ENCODE results near the gene KCNMA1. TPM values are rescaled to one million over a fixed set of nuclear protein-coding genes. Genes with fewer than 3 reads are reported as not detected.
A peak's percentile ranks its signal among the peaks of the same experiment; 100 is the strongest.

KCNMA1 gene
- total and polyA plus RNA-seq, 4 donors: 36.2 to 95.0 (median 54.3) TPM

- H3K36me3 ChIP-seq (ENCODE audit: control insufficient read depth, insufficient read depth, low read length): no peaks in the 10 kb centered on the region
- peaks cover 9% of the 10 kb centered on the region for H3K4me1 ChIP-seq (ENCODE audit: control insufficient read depth, insufficient read depth, low read length)
- H3K27ac ChIP-seq (ENCODE audit: low read depth, low read length): no peak overlapping the region
- H3K4me3 ChIP-seq (ENCODE audit: low read depth, low read length): no peak overlapping the region
- WGBS (ENCODE audit: insufficient coverage): 100% methylated on average over 1 of the region's 2 CpGs
- no peaks in the 10 kb centered on the region for H3K9me3 ChIP-seq (ENCODE audit: control insufficient read depth, insufficient read depth, low read length)
- no peak for DNase-seq (ENCODE audit: low read depth in 4 of 6, low spot score in 6 of 6)
- H3K27me3 ChIP-seq (ENCODE audit: control insufficient read depth, insufficient read depth, low read length): no peaks in the 10 kb centered on the region
Measured at GRCh38 chr10:77485847-77486246, 151.8 kb downstream of the KCNMA1 start.

GRCh38 chr10:77482072-77482471 is 155.5 kb downstream of the KCNMA1 start:
- WGBS (ENCODE audit: insufficient coverage): 55% methylated on average over 2 of the region's 2 CpGs
- Histone ChIP-seq H3K9me3 (ENCODE audit: control insufficient read depth, insufficient read depth, low read length) (no peaks in the 10 kb centered on the region), H3K4me1 (ENCODE audit: control insufficient read depth, insufficient read depth, low read length) (peaks cover 21% of the 10 kb centered on the region), H3K36me3 (ENCODE audit: control insufficient read depth, insufficient read depth, low read length) (no peaks in the 10 kb centered on the region), H3K27ac (ENCODE audit: low read depth, low read length) (no peak overlapping the region), H3K27me3 (ENCODE audit: control insufficient read depth, insufficient read depth, low read length) (no peaks in the 10 kb centered on the region), H3K4me3 (ENCODE audit: low read depth, low read length) (no peak overlapping the region)
- no peak for DNase-seq (ENCODE audit: low read depth in 4 of 6, low spot score in 6 of 6)

GRCh38 chr10:77479586-77479985 is 158.0 kb downstream of the KCNMA1 start:
- 50% methylated on average over 5 of the region's 8 CpGs for WGBS (ENCODE audit: insufficient coverage)
- peaks cover 21% of the 10 kb centered on the region for H3K4me1 ChIP-seq (ENCODE audit: control insufficient read depth, insufficient read depth, low read length)
- H3K27ac ChIP-seq (ENCODE audit: low read depth, low read length): no peak overlapping the region

GRCh38 chr10:77478962-77479359 is 158.6 kb downstream of the KCNMA1 start:
- peak in 1 of 6 donors; percentile 55 for DNase-seq (ENCODE audit: low read depth in 4 of 6, low spot score in 6 of 6)
- no peaks in the 10 kb centered on the region for H3K27me3 ChIP-seq (ENCODE audit: control insufficient read depth, insufficient read depth, low read length)
- H3K4me3 ChIP-seq (ENCODE audit: low read depth, low read length): no peak overlapping the region
- H3K9me3 ChIP-seq (ENCODE audit: control insufficient read depth, insufficient read depth, low read length): no peaks in the 10 kb centered on the region
- WGBS (ENCODE audit: insufficient coverage): 25% methylated on average over 1 of the region's 5 CpGs
- H3K4me1 ChIP-seq (ENCODE audit: control insufficient read depth, insufficient read depth, low read length): peaks cover 21% of the 10 kb centered on the region
- no peak overlapping the region for H3K27ac ChIP-seq (ENCODE audit: low read depth, low read length)
- H3K36me3 ChIP-seq (ENCODE audit: control insufficient read depth, insufficient read depth, low read length): no peaks in the 10 kb centered on the region

More at GRCh38 chr10:77479586-77479985, 158.0 kb downstream of the KCNMA1 start:
- DNase-seq (ENCODE audit: low read depth in 4 of 6, low spot score in 6 of 6): no peak
- H3K27me3 ChIP-seq (ENCODE audit: control insufficient read depth, insufficient read depth, low read length): no peaks in the 10 kb centered on the region
- no peaks in the 10 kb centered on the region for H3K9me3 ChIP-seq (ENCODE audit: control insufficient read depth, insufficient read depth, low read length)
- no peak overlapping the region for H3K4me3 ChIP-seq (ENCODE audit: low read depth, low read length)
- no peaks in the 10 kb centered on the region for H3K36me3 ChIP-seq (ENCODE audit: control insufficient read depth, insufficient read depth, low read length)

- peak in 2 of 6 donors; percentile 48 to 74 for DNase-seq (ENCODE audit: low read depth in 4 of 6, low spot score in 6 of 6)
- Histone ChIP-seq H3K36me3 (ENCODE audit: control insufficient read depth, insufficient read depth, low read length) (no peaks in the 10 kb centered on the region), H3K27ac (ENCODE audit: low read depth, low read length) (no peak overlapping the region), H3K4me1 (ENCODE audit: control insufficient read depth, insufficient read depth, low read length) (peaks cover 20% of the 10 kb centered on the region), H3K27me3 (ENCODE audit: control insufficient read depth, insufficient read depth, low read length) (no peaks in the 10 kb centered on the region), H3K9me3 (ENCODE audit: control insufficient read depth, insufficient read depth, low read length) (no peaks in the 10 kb centered on the region), H3K4me3 (ENCODE audit: low read depth, low read length) (no peak overlapping the region)
- WGBS (ENCODE audit: insufficient coverage): 20% methylated on average over 2 of the region's 4 CpGs
Measured at GRCh38 chr10:77478247-77478961, 159.2 kb downstream of the KCNMA1 start.

GRCh38 chr10:77475522-77475921 is 162.1 kb downstream of the KCNMA1 start:
- Histone ChIP-seq H3K9me3 (ENCODE audit: control insufficient read depth, insufficient read depth, low read length) (no peaks in the 10 kb centered on the region), H3K4me3 (ENCODE audit: low read depth, low read length) (no peak overlapping the region), H3K27ac (ENCODE audit: low read depth, low read length) (no peak overlapping the region), H3K36me3 (ENCODE audit: control insufficient read depth, insufficient read depth, low read length) (peaks cover 3% of the 10 kb centered on the region), H3K27me3 (ENCODE audit: control insufficient read depth, insufficient read depth, low read length) (no peaks in the 10 kb centered on the region), H3K4me1 (ENCODE audit: control insufficient read depth, insufficient read depth, low read length) (peaks cover 14% of the 10 kb centered on the region)
- DNase-seq (ENCODE audit: low read depth in 4 of 6, low spot score in 6 of 6): no peak
- whole genome bisulfite sequencing (ENCODE audit: insufficient coverage): 92% methylated on average over 1 of the region's 1 CpG

GRCh38 chr10:77474939-77475338 is 162.7 kb downstream of the KCNMA1 start:
- Histone ChIP-seq H3K27ac (ENCODE audit: low read depth, low read length) (no peak overlapping the region), H3K36me3 (ENCODE audit: control insufficient read depth, insufficient read depth, low read length) (peaks cover 3% of the 10 kb centered on the region), H3K27me3 (ENCODE audit: control insufficient read depth, insufficient read depth, low read length) (no peaks in the 10 kb centered on the region), H3K4me3 (ENCODE audit: low read depth, low read length) (no peak overlapping the region), H3K9me3 (ENCODE audit: control insufficient read depth, insufficient read depth, low read length) (no peaks in the 10 kb centered on the region), H3K4me1 (ENCODE audit: control insufficient read depth, insufficient read depth, low read length) (peaks cover 11% of the 10 kb centered on the region)
- no peak for DNase-seq (ENCODE audit: low read depth in 4 of 6, low spot score in 6 of 6)
- WGBS (ENCODE audit: insufficient coverage): 82% methylated on average over 2 of the region's 5 CpGs

GRCh38 chr10:77474386-77474785 is 163.2 kb downstream of the KCNMA1 start:
- no peaks in the 10 kb centered on the region for H3K27me3 ChIP-seq (ENCODE audit: control insufficient read depth, insufficient read depth, low read length)
- no peak overlapping the region for H3K4me3 ChIP-seq (ENCODE audit: low read depth, low read length)
- no peaks in the 10 kb centered on the region for H3K9me3 ChIP-seq (ENCODE audit: control insufficient read depth, insufficient read depth, low read length)
- WGBS (ENCODE audit: insufficient coverage): 93% methylated on average over 5 of the region's 7 CpGs
- DNase-seq (ENCODE audit: low read depth in 4 of 6, low spot score in 6 of 6): no peak
- H3K36me3 ChIP-seq (ENCODE audit: control insufficient read depth, insufficient read depth, low read length): peaks cover 3% of the 10 kb centered on the region
- peaks cover 5% of the 10 kb centered on the region for H3K4me1 ChIP-seq (ENCODE audit: control insufficient read depth, insufficient read depth, low read length)
- no peak overlapping the region for H3K27ac ChIP-seq (ENCODE audit: low read depth, low read length)

- Histone ChIP-seq H3K27me3 (ENCODE audit: control insufficient read depth, insufficient read depth, low read length) (no peaks in the 10 kb centered on the region), H3K27ac (ENCODE audit: low read depth, low read length) (no peak overlapping the region), H3K36me3 (ENCODE audit: control insufficient read depth, insufficient read depth, low read length) (peaks cover 3% of the 10 kb centered on the region), H3K4me3 (ENCODE audit: low read depth, low read length) (no peak overlapping the region), H3K9me3 (ENCODE audit: control insufficient read depth, insufficient read depth, low read length) (no peaks in the 10 kb centered on the region), H3K4me1 (ENCODE audit: control insufficient read depth, insufficient read depth, low read length) (peaks cover 2% of the 10 kb centered on the region)
- no peak for DNase-seq (ENCODE audit: low read depth in 4 of 6, low spot score in 6 of 6)
- WGBS (ENCODE audit: insufficient coverage): 100% methylated on average over 2 of the region's 2 CpGs
Measured at GRCh38 chr10:77472146-77472545, 165.5 kb downstream of the KCNMA1 start.

- 97% methylated on average over 2 of the region's 2 CpGs for WGBS (ENCODE audit: insufficient coverage)
- H3K4me1 ChIP-seq (ENCODE audit: control insufficient read depth, insufficient read depth, low read length): peaks cover 2% of the 10 kb centered on the region
- H3K36me3 ChIP-seq (ENCODE audit: control insufficient read depth, insufficient read depth, low read length): peaks cover 3% of the 10 kb centered on the region
- H3K4me3 ChIP-seq (ENCODE audit: low read depth, low read length): no peak overlapping the region
- H3K9me3 ChIP-seq (ENCODE audit: control insufficient read depth, insufficient read depth, low read length): no peaks in the 10 kb centered on the region
- DNase-seq (ENCODE audit: low read depth in 4 of 6, low spot score in 6 of 6): no peak
- no peaks in the 10 kb centered on the region for H3K27me3 ChIP-seq (ENCODE audit: control insufficient read depth, insufficient read depth, low read length)
- H3K27ac ChIP-seq (ENCODE audit: low read depth, low read length): no peak overlapping the region
Measured at GRCh38 chr10:77471069-77471536, 166.5 kb downstream of the KCNMA1 start.

Measured in spinal cord (tissue), 10 donors.